ENCODE data around the gene MED12. TPM values are rescaled to one million over a fixed set of nuclear protein-coding genes. Genes with fewer than 3 reads are reported as not detected.

The MED12 gene
- total and polyA plus RNA-seq, 2 of the 8 experiments (the other 6 are each of a cell fraction or from before 2014, with no cell fraction given): 19.4 to 48.9 TPM

GRCh38 chrX:71183341-71183740 lies 64.9 kb downstream of the MED12 start (continued):
- no peak for TF ChIP-seq CHD7 (IDR thresholded peaks at IDR 0.05; ENCODE audit: insufficient replicate concordance, low read length)
- no peak for TF ChIP-seq EGR1 (IDR thresholded peaks at IDR 0.05; ENCODE audit: borderline replicate concordance, low read depth, low read length)
- TF ChIP-seq BACH1 (IDR thresholded peaks at IDR 0.05; ENCODE audit: low read length): no peak
- TF ChIP-seq JUND (IDR thresholded peaks at IDR 0.05; ENCODE audit: low read length): no peak
- no peak for TF ChIP-seq HDAC6 (IDR thresholded peaks at IDR 0.05; ENCODE audit: low read depth, low read length)
- TF ChIP-seq KDM5A (IDR thresholded peaks at IDR 0.05; ENCODE audit: low read length): no peak
- no peak for TF ChIP-seq TBP (IDR thresholded peaks at IDR 0.05; ENCODE audit: low read depth, low read length)
- no peak for TF ChIP-seq RNF2 (IDR thresholded peaks at IDR 0.05; ENCODE audit: borderline replicate concordance, low read depth, low read length, missing control alignments, poor library complexity, severe bottlenecking)
- no peak for TF ChIP-seq KDM1A (IDR thresholded peaks at IDR 0.05; ENCODE audit: borderline replicate concordance, low read length)
- no peak for TF ChIP-seq RAD21 (IDR thresholded peaks at IDR 0.05 in 1 of 2, conservative IDR thresholded peaks at IDR 0.05 in 1 of 2; ENCODE audit: low read depth in 2 of 2, low read length in 2 of 2)

All from H1 (cell line).